ENCODE measurements around the gene TFAM.

DNA sequence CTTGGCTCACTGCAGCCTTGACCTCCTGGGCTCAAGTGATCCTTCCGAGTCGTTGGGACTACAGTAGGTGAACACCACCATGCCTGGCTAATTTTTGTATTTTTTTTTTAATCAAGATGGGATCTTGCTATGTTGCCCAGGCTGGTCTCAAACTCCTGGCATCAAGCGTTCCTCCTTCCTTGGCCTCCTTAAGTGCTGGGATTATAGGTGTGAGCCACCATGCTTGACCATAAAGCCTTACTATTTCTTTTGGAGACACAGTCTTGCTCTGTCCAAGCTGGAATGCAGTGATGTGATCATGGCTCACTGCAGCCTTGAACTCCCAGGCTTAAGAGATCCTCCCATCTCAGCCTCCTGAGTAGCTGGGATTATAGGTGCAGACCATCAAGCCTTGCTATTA, 12.6 kb downstream of the TFAM start:
- TF ChIP-seq, protein P1, sequence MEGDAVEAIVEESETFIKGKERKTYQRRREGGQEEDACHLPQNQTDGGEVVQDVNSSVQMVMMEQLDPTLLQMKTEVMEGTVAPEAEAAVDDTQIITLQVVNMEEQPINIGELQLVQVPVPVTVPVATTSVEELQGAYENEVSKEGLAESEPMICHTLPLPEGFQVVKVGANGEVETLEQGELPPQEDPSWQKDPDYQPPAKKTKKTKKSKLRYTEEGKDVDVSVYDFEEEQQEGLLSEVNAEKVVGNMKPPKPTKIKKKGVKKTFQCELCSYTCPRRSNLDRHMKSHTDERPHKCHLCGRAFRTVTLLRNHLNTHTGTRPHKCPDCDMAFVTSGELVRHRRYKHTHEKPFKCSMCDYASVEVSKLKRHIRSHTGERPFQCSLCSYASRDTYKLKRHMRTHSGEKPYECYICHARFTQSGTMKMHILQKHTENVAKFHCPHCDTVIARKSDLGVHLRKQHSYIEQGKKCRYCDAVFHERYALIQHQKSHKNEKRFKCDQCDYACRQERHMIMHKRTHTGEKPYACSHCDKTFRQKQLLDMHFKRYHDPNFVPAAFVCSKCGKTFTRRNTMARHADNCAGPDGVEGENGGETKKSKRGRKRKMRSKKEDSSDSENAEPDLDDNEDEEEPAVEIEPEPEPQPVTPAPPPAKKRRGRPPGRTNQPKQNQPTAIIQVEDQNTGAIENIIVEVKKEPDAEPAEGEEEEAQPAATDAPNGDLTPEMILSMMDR (IDR thresholded peaks at IDR 0.05; ENCODE audit: low read depth, low read length): no peak
- no peak for TF ChIP-seq EZH2phosphoT487 (IDR thresholded peaks at IDR 0.05; ENCODE audit: low read depth)

Measured in OCI-LY3 (cell line).